Stomach (tissue), 4 donors: ENCODE data around the gene FOXM1.

Experiments
- CTCF ChIP-seq, 7 experiments: fragments of 450-650 bp in 4 of 7; fragments of 200-600 bp in 3 of 7; sonication (generic) in 3 of 7; IDR thresholded peaks; one replicate each; pipeline ENCODE4 v1.5.1; 2016 to 2019; ENCODE audit warnings: antibody characterized with exemption in 7 of 7, control low read depth in 2 of 7, mild to moderate bottlenecking in 1 of 7
- POLR2A ChIP-seq, 4 donors: fragments of 450-650 bp; IDR thresholded peaks; one replicate each; pipeline ENCODE4 v1.6.1; 2016; ENCODE audit warnings: antibody characterized with exemption in 4 of 4, control low read depth in 2 of 4, mild to moderate bottlenecking in 1 of 4, moderate library complexity in 1 of 4
- POLR2AphosphoS5 ChIP-seq, 3 donors: sonication (generic); formaldehyde crosslinking; IDR thresholded peaks; one replicate each; pipeline ENCODE4 v1.6.1; 2016; ENCODE audit warnings: antibody characterized with exemption in 3 of 3

GRCh38 chr12:2824541-2824940 is 52.4 kb downstream of the FOXM1 start:
- TF ChIP-seq CTCF (IDR thresholded peaks at IDR 0.05): no peak
- no peak for TF ChIP-seq POLR2A (IDR thresholded peaks at IDR 0.05)
- TF ChIP-seq POLR2AphosphoS5 (IDR thresholded peaks at IDR 0.05): no peak
